Upper lobe of left lung (tissue), 4 donors: ENCODE measurements around the gene GAGE12F.
"Not testable (repeated sequence)": the region's sequence is repeated elsewhere in the genome, so short reads cannot be mapped to it uniquely, and the experiment has no call there.

Experiments
- CTCF ChIP-seq, 6 experiments: fragments of 450-650 bp in 4 of 6; fragments of 200-600 bp in 2 of 6; sonication (generic) in 2 of 6; IDR thresholded peaks; one replicate each; pipeline ENCODE4 v1.5.1; 2016 to 2019; ENCODE audit warnings: antibody characterized with exemption in 6 of 6
- POLR2A ChIP-seq, 4 donors: fragments of 450-650 bp; IDR thresholded peaks; one replicate each; pipeline ENCODE4 v1.5.1; 2016 to 2017; ENCODE audit warnings: antibody characterized with exemption in 4 of 4, mild to moderate bottlenecking in 2 of 4
- POLR2AphosphoS5 ChIP-seq, 2 donors: sonication (generic); formaldehyde crosslinking; IDR thresholded peaks; one replicate each; pipeline ENCODE4 v1.5.1; 2017; ENCODE audit warnings: antibody characterized with exemption in 2 of 2

DNA sequence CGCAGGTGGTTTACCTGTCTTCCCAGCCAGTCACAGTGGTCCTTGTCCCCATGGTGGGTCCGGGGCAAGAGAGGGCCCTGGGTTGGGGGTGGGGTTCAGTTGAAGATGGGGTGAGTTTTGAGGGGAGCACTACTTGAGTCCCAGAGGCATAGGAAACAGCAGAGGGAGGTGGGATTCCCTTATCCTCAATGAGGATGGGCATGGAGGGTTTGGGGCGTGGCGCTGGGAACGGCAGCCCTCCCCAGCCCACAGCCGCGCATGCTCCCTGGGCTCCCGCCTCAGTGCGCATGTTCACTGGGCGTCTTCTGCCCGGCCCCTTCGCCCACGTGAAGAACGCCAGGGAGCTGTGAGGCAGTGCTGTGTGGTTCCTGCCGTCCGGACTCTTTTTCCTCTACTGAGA is 28.8 kb upstream of the GAGE12F start, which contains the start of gene GAGE12C:
- TF ChIP-seq CTCF, POLR2A, POLR2AphosphoS5 (IDR thresholded peaks at IDR 0.05): not testable (repeated sequence)
